GM23338 (cell line): ENCODE data around the gene CDKL1. TPM values are rescaled to one million over a fixed set of nuclear protein-coding genes. Genes with fewer than 3 reads are reported as not detected.

Experiments
- ATAC-seq: fragments of 200-7000 bp; cut with Tn5 transposase; 3 replicates; pipeline ENCODE4 v1.9.1; 2020
- DNase-seq: peaks from one replicate; pipeline ENCODE4 v3.0.0-alpha.2; 2015; ENCODE audit warnings: low spot score
- H2AFZ ChIP-seq: fragments of 200-600 bp; sonication (generic); 2 replicates; pipeline ENCODE4 v1.8.0; 2016; ENCODE audit warnings: antibody characterized with exemption, mild to moderate bottlenecking, moderate library complexity
- H3F3A ChIP-seq: fragments of 200-600 bp; sonication (generic); replicated peaks from 2 replicates; pipeline ENCODE4 v1.8.0; 2017; ENCODE audit warnings: antibody characterized with exemption, mixed run types, low read depth
- H3K27ac ChIP-seq: fragments of 200-600 bp; sonication (generic); 2 replicates; pipeline ENCODE4 v1.6.1; 2016; ENCODE audit warnings: low read depth
- H3K27me3 ChIP-seq: fragments of 200-600 bp; sonication (generic); 2 replicates; pipeline ENCODE4 v1.8.0; 2016; ENCODE audit warnings: mild to moderate bottlenecking, mixed run types, moderate library complexity; ENCODE audit not compliant: insufficient read depth
- H3K36me3 ChIP-seq: fragments of 200-600 bp; sonication (generic); 2 replicates; pipeline ENCODE4 v1.8.0; 2016; ENCODE audit warnings: mild to moderate bottlenecking; ENCODE audit not compliant: insufficient read depth
- H3K4me1 ChIP-seq: fragments of 200-600 bp; sonication (generic); 2 replicates; pipeline ENCODE4 v1.8.0; 2016; ENCODE audit warnings: mild to moderate bottlenecking, moderate library complexity; ENCODE audit not compliant: insufficient read depth
- H3K4me2 ChIP-seq: fragments of 200-600 bp; sonication (generic); 2 replicates; pipeline ENCODE4 v1.7.1; 2017; ENCODE audit warnings: mixed run types
- H3K4me3 ChIP-seq: fragments of 200-600 bp; sonication (generic); 2 replicates; pipeline ENCODE4 v1.6.1; 2016; ENCODE audit warnings: mixed run types
- H3K79me2 ChIP-seq: fragments of 200-600 bp; sonication (generic); replicated peaks from 2 replicates; pipeline ENCODE4 v1.8.0; 2017; ENCODE audit warnings: mild to moderate bottlenecking; ENCODE audit not compliant: insufficient read depth
- H3K9me2 ChIP-seq: fragments of 200-600 bp; sonication (generic); 2 replicates; pipeline ENCODE4 v1.8.0; 2017; ENCODE audit not compliant: insufficient read depth
- H4K20me1 ChIP-seq: fragments of 200-600 bp; sonication (generic); replicated peaks from 2 replicates; pipeline ENCODE4 v1.8.0; 2017; ENCODE audit warnings: mild to moderate bottlenecking; ENCODE audit not compliant: insufficient read depth
- H3K27ac Mint-ChIP-seq: 2 replicates; pipeline ENCODE4 v1.8.0; 2020; ENCODE audit warnings: inconsistent platforms, mild to moderate bottlenecking, moderate library complexity, mixed read lengths
- H3K27me3 Mint-ChIP-seq: 3 replicates; pipeline ENCODE4 v1.8.0; 2022; ENCODE audit warnings: low read depth, mild to moderate bottlenecking, moderate library complexity, mixed read lengths, inconsistent platforms; ENCODE audit not compliant: insufficient read depth, poor library complexity
- H3K36me3 Mint-ChIP-seq: 3 replicates; pipeline ENCODE4 v1.8.0; 2021; ENCODE audit warnings: low read depth, mild to moderate bottlenecking, inconsistent platforms, moderate library complexity, mixed read lengths
- H3K4me1 Mint-ChIP-seq: 3 replicates; pipeline ENCODE4 v1.8.0; 2020; ENCODE audit warnings: mild to moderate bottlenecking, inconsistent platforms, mixed read lengths
- H3K4me3 Mint-ChIP-seq: 3 replicates; pipeline ENCODE4 v1.8.0; 2021; ENCODE audit warnings: moderate library complexity, mild to moderate bottlenecking, inconsistent platforms, mixed read lengths
- H3K9me3 Mint-ChIP-seq: 3 replicates; pipeline ENCODE4 v1.8.0; 2020; ENCODE audit warnings: moderate library complexity, mild to moderate bottlenecking, inconsistent platforms, mixed read lengths
- ETS1 ChIP-seq: IDR thresholded peaks from 2 replicates; pipeline ENCODE4 v1.6.1; 2016; ENCODE audit warnings: antibody characterized with exemption
- JUNB ChIP-seq: IDR thresholded peaks from one replicate; pipeline ENCODE4 v1.6.1; 2016; ENCODE audit warnings: antibody characterized with exemption; ENCODE audit not compliant: unreplicated experiment
- POLR2AphosphoS5 ChIP-seq: IDR thresholded peaks from 2 replicates; pipeline ENCODE4 v1.6.1; 2016; ENCODE audit warnings: antibody characterized with exemption, low read depth
- REST ChIP-seq: IDR thresholded peaks from one replicate; pipeline ENCODE4 v1.6.1; 2018; ENCODE audit warnings: antibody characterized with exemption; ENCODE audit not compliant: unreplicated experiment
- STAT1 ChIP-seq: IDR thresholded peaks from one replicate; pipeline ENCODE4 v1.6.1; 2016; ENCODE audit warnings: antibody characterized with exemption; ENCODE audit not compliant: unreplicated experiment
- ZNF331 ChIP-seq: fragments of 250-450 bp; sonication (Bioruptor Pico); IDR thresholded peaks from 2 replicates; pipeline ENCODE4 v1.5.0; 2020; ENCODE audit warnings: low read depth, mild to moderate bottlenecking, moderate library complexity
- ZNF462 ChIP-seq: fragments of 250-450 bp; sonication (Bioruptor Pico); IDR thresholded peaks from 2 replicates; pipeline ENCODE4 v1.5.0; 2020; ENCODE audit warnings: mild to moderate bottlenecking, moderate library complexity
- polyA plus RNA-seq: library from polyadenylated mRNA; unstranded; fragments of >200 nt; fragmentation: Nextera tagmentation; extraction: Ambion mirVana; gene quantifications from 2 replicates; pipeline ENCODE4 v1.2.1, GENCODE V29; 2016
- total RNA-seq: library from RNA; depleted of rRNA; stranded (reverse); fragments of >200 nt; shearing (Covaris generic); gene quantifications from 2 replicates; pipeline ENCODE4 v1.2.3, GENCODE V29; 2014

The CDKL1 gene
- total and polyA plus RNA-seq, 2 experiments from 2014 or later: 0.52 TPM

- no peak for ATAC-seq
These were observed 38.8 kb downstream of the CDKL1 start for GRCh38 chr14:50357753-50358395.

More at GRCh38 chr14:50357753-50358395, 38.8 kb downstream of the CDKL1 start:
- H2AFZ ChIP-seq: peak overlapping the region; percentile 72
- Mint-ChIP-seq H3K27me3 (peaks cover 4% of the 10 kb centered on the region), H3K4me3 (no peak overlapping the region), H3K27ac (no peak overlapping the region), H3K9me3 (no peaks in the 10 kb centered on the region), H3K4me1 (no peaks in the 10 kb centered on the region; the same call in 1 of the 3 replicates), H3K36me3 (no peaks in the 10 kb centered on the region)
- no peak overlapping the region for H3K4me2 ChIP-seq
- TF ChIP-seq ETS1 (no peak), POLR2AphosphoS5 (no peak), REST (no peak), JUNB (no peak), ZNF462 (CRISPR knock-in tag) (no peak), STAT1 (no peak), ZNF331 (CRISPR knock-in tag) (no peak)
- no peaks in the 10 kb centered on the region for H3K27me3 ChIP-seq
- no peaks in the 10 kb centered on the region for H3K4me1 ChIP-seq
- no peaks in the 10 kb centered on the region for H3F3A ChIP-seq
- H3K27ac ChIP-seq: no peak overlapping the region
- no peaks in the 10 kb centered on the region for H3K79me2 ChIP-seq
- DNase-seq: no peak
- no peak overlapping the region for H3K4me3 ChIP-seq
- no peaks in the 10 kb centered on the region for H3K36me3 ChIP-seq
- H4K20me1 ChIP-seq: no peaks in the 10 kb centered on the region
- H3K9me2 ChIP-seq: no peaks in the 10 kb centered on the region
